IMR-90 (cell line): Measurements from ENCODE around the gene PIKFYVE.
A peak's percentile ranks its signal among the peaks of the same experiment; 100 is the strongest.

ENCODE experiments used
- BHLHE40 ChIP-seq: fragments of 150-350 bp; IDR thresholded peaks from 2 replicates; pipeline ENCODE4 v1.6.1; 2016; ENCODE audit warnings: mild to moderate bottlenecking, low read depth, low read length
- CEBPB ChIP-seq: IDR thresholded peaks from 2 replicates; pipeline ENCODE4 v1.6.1; 2012; ENCODE audit warnings: low read depth, low read length, improper control_type of control experiment
- CTCF ChIP-seq: conservative IDR thresholded peaks from 2 replicates; pipeline ENCODE4 v1.5.1; 2012; ENCODE audit warnings: mild to moderate bottlenecking, low read depth, low read length, improper control_type of control experiment
- ELK1 ChIP-seq: fragments of 150-350 bp; IDR thresholded peaks from 2 replicates; pipeline ENCODE4 v1.6.1; 2016; ENCODE audit warnings: low read depth, mild to moderate bottlenecking, low read length, moderate library complexity, borderline replicate concordance
- FOS ChIP-seq: fragments of 150-350 bp; IDR thresholded peaks from 2 replicates; pipeline ENCODE4 v1.6.1; 2016; ENCODE audit warnings: low read depth, low read length
- MXI1 ChIP-seq: IDR thresholded peaks from 2 replicates; pipeline ENCODE4 v1.6.1; 2012; ENCODE audit warnings: low read depth, mild to moderate bottlenecking, low read length, moderate library complexity, borderline replicate concordance
- POLR2A ChIP-seq: IDR thresholded peaks from 2 replicates; pipeline ENCODE4 v1.6.1; 2012; ENCODE audit warnings: mild to moderate bottlenecking, low read depth, low read length
- RAD21 ChIP-seq: IDR thresholded peaks from 2 replicates; pipeline ENCODE4 v1.6.1; 2012; ENCODE audit warnings: low read length, improper control_type of control experiment
- RCOR1 ChIP-seq: IDR thresholded peaks from 2 replicates; pipeline ENCODE4 v1.6.1; 2012; ENCODE audit warnings: mild to moderate bottlenecking, low read length, improper control_type of control experiment; ENCODE audit not compliant: insufficient replicate concordance
- RFX5 ChIP-seq: IDR thresholded peaks from 2 replicates; pipeline ENCODE4 v1.8.0; 2012; ENCODE audit warnings: low read depth, mild to moderate bottlenecking, low read length, moderate library complexity
- SMC3 ChIP-seq: fragments of 150-350 bp; IDR thresholded peaks from 2 replicates; pipeline ENCODE4 v1.6.1; 2016; ENCODE audit warnings: low read depth, mild to moderate bottlenecking, antibody characterized with exemption, low read length, moderate library complexity
- USF2 ChIP-seq: fragments of 150-350 bp; IDR thresholded peaks from 2 replicates; pipeline ENCODE4 v1.6.1; 2017; ENCODE audit warnings: mild to moderate bottlenecking, antibody characterized with exemption, low read length, low read depth

GRCh38 chr2:208315081-208315788, 49.2 kb downstream of the PIKFYVE start:
- TF ChIP-seq CTCF (no peak), BHLHE40 (no peak), RAD21 (no peak), FOS (no peak), RCOR1 (no peak), USF2 (no peak), CEBPB (peak; percentile 48), POLR2A (no peak), RFX5 (no peak), SMC3 (no peak), MXI1 (no peak), ELK1 (no peak)
